Fibroblast of lung (primary cell): ENCODE results near the gene IARS2. TPM values are rescaled to one million over a fixed set of nuclear protein-coding genes. Genes with fewer than 3 reads are reported as not detected.

Experiments used
- DNase-seq, 2 donors: peaks; one replicate each; pipeline versions ENCODE4 v3.0.0 to v3.0.0-alpha.2; 2010; ENCODE audit warnings: low read depth in 2 of 2
- H2AFZ ChIP-seq: 2 replicates; pipeline ENCODE4 v1.5.1; 2012; ENCODE audit warnings: low read length, control low read depth, inconsistent platforms
- H3K27ac ChIP-seq: 2 replicates; pipeline ENCODE4 v1.5.1; 2011; ENCODE audit warnings: low read length, control low read depth; ENCODE audit not compliant: insufficient read depth
- H3K27me3 ChIP-seq: 2 replicates; pipeline ENCODE4 v1.5.1; 2011; ENCODE audit warnings: mild to moderate bottlenecking, low read length; ENCODE audit not compliant: control insufficient read depth, insufficient read depth
- H3K36me3 ChIP-seq: 2 replicates; pipeline ENCODE4 v1.5.1; 2011; ENCODE audit warnings: low read length; ENCODE audit not compliant: control insufficient read depth, insufficient read depth
- H3K4me1 ChIP-seq: 2 replicates; pipeline ENCODE4 v1.5.1; 2011; ENCODE audit warnings: low read length; ENCODE audit not compliant: control insufficient read depth, insufficient read depth; ENCODE audit errors: extremely low read depth
- H3K4me2 ChIP-seq: 2 replicates; pipeline ENCODE4 v1.5.1; 2011; ENCODE audit warnings: low read length, control low read depth; ENCODE audit not compliant: insufficient read depth; ENCODE audit errors: extremely low read depth
- H3K4me3 ChIP-seq, 4 experiments: fragments of 200-600 bp in 1 of 4; sonication (generic) in 1 of 4; replicated peaks in 1 of 4; 2 replicates each; pipeline ENCODE4 v1.5.1; 2011 to 2016; ENCODE audit warnings: low read length in 4 of 4, low read depth in 3 of 4, mild to moderate bottlenecking in 3 of 4, control low read depth in 2 of 4, inconsistent platforms in 1 of 4, mixed read lengths in 1 of 4; ENCODE audit not compliant: insufficient read depth in 1 of 4; ENCODE audit errors: control extremely low read depth in 1 of 4
- H3K79me2 ChIP-seq: 2 replicates; pipeline ENCODE4 v1.5.1; 2012; ENCODE audit warnings: mild to moderate bottlenecking, low read length, inconsistent platforms; ENCODE audit not compliant: control insufficient read depth, insufficient read depth
- H3K9ac ChIP-seq: 2 replicates; pipeline ENCODE4 v1.5.1; 2011; ENCODE audit warnings: mild to moderate bottlenecking, low read length, control low read depth; ENCODE audit not compliant: insufficient read depth
- H3K9me3 ChIP-seq: 2 replicates; pipeline ENCODE4 v1.5.1; 2012; ENCODE audit warnings: low read depth, low read length; ENCODE audit not compliant: control insufficient read depth, insufficient read depth
- H4K20me1 ChIP-seq: 2 replicates; pipeline ENCODE4 v1.5.1; 2011; ENCODE audit warnings: low read length; ENCODE audit not compliant: control insufficient read depth, insufficient read depth; ENCODE audit errors: extremely low read depth
- CTCF ChIP-seq, 2 donors: IDR thresholded peaks in 1 of 2; conservative IDR thresholded peaks in 1 of 2; 1 replicate in 1 of 2; 2 replicates in 1 of 2; pipeline ENCODE4 v1.5.1; 2011 to 2012; ENCODE audit warnings: low read length in 2 of 2, control low read depth in 1 of 2, inconsistent platforms in 1 of 2, low read depth in 1 of 2, mild to moderate bottlenecking in 1 of 2
- EZH2 ChIP-seq: IDR thresholded peaks from 2 replicates; pipeline ENCODE4 v1.5.1; 2012; ENCODE audit warnings: low read length, control low read depth, mild to moderate bottlenecking; ENCODE audit errors: missing control alignments
- polyA plus RNA-seq, 2 donors: library from polyadenylated mRNA; depleted of rRNA in 1 of 2; stranded (reverse) in 1 of 2; unstranded in 1 of 2; fragments of >200 nt; gene quantifications; 2 replicates each; pipeline ENCODE4 v1.2.1, GENCODE V29; 2011 to 2012; ENCODE audit warnings: missing spikeins in 1 of 2
- total RNA-seq: library from RNA; depleted of rRNA; stranded (reverse); fragments of >200 nt; gene quantifications from 2 replicates; pipeline ENCODE4 v1.2.1, GENCODE V29; 2014

The IARS2 gene
- total and polyA plus RNA-seq, 2 donors (not counting 1 experiment from before 2014, with no cell fraction given) = 34.1 to 99.1 TPM

GRCh38 chr1:220045356-220046051 is 48.4 kb upstream of the IARS2 start:
- peak overlapping the region; percentile 80 for H3K4me2 ChIP-seq
- no peaks in the 10 kb centered on the region for H4K20me1 ChIP-seq
- H3K4me3 ChIP-seq = peak overlapping the region; percentile 82 to 100 (median 98)
- TF ChIP-seq EZH2 (no peak), CTCF (conservative IDR thresholded peaks at IDR 0.05 in 1 of 2, IDR thresholded peaks at IDR 0.05 in 1 of 2; ENCODE audit: low read depth in 1 of 2, low read length in 2 of 2) (no peak)
- H3K9ac ChIP-seq = peak overlapping the region; percentile 88
- no peaks in the 10 kb centered on the region for H3K27me3 ChIP-seq
- H3K27ac ChIP-seq = peak overlapping the region; percentile 91
- DNase-seq = peak in 1 of 2 donors; percentile 14
- peak overlapping the region; percentile 100 for H2AFZ ChIP-seq
- H3K4me1 ChIP-seq = no peaks in the 10 kb centered on the region
- H3K79me2 ChIP-seq = peaks cover 41% of the 10 kb centered on the region
- H3K9me3 ChIP-seq = no peaks in the 10 kb centered on the region
- no peaks in the 10 kb centered on the region for H3K36me3 ChIP-seq

- peak; percentile 50 to 64 for TF ChIP-seq CTCF (conservative IDR thresholded peaks at IDR 0.05 in 1 of 2, IDR thresholded peaks at IDR 0.05 in 1 of 2; ENCODE audit: low read depth in 1 of 2, low read length in 2 of 2)
- TF ChIP-seq EZH2 = no peak
- H3K4me1 ChIP-seq = no peaks in the 10 kb centered on the region
- no peaks in the 10 kb centered on the region for H3K36me3 ChIP-seq
- peak; percentile 99 to 100 for DNase-seq
- peak within 1 kb of the TSS; percentile 80 for H3K4me2 ChIP-seq
- peak within 1 kb of the TSS; percentile 100 for H2AFZ ChIP-seq
- peak within 1 kb of the TSS; percentile 88 for H3K9ac ChIP-seq
- peaks cover 37% of the 10 kb centered on the region for H3K79me2 ChIP-seq
- H3K27me3 ChIP-seq = no peaks in the 10 kb centered on the region
- no peaks in the 10 kb centered on the region for H4K20me1 ChIP-seq
- peak within 1 kb of the TSS; percentile 91 for H3K27ac ChIP-seq
- no peaks in the 10 kb centered on the region for H3K9me3 ChIP-seq
- H3K4me3 ChIP-seq = peak within 1 kb of the TSS; percentile 82 to 100 (median 98)
Observed at GRCh38 chr1:220046052-220046930, 47.6 kb upstream of the IARS2 start, which contains the start of gene EPRS1. TSS of gene EPRS1 (minus strand) at chr1:220046505. CDS start at chr1:220046388, 117 bp downstream.

- Histone ChIP-seq H3K27me3 (no peaks in the 10 kb centered on the region), H3K4me3 (no peak overlapping the region), H3K4me2 (no peak overlapping the region), H3K9ac (no peak overlapping the region), H3K4me1 (no peaks in the 10 kb centered on the region), H4K20me1 (no peaks in the 10 kb centered on the region), H3K9me3 (no peaks in the 10 kb centered on the region), H2AFZ (no peak overlapping the region), H3K79me2 (no peaks in the 10 kb centered on the region), H3K36me3 (no peaks in the 10 kb centered on the region), H3K27ac (no peak overlapping the region)
- no peak for DNase-seq
- TF ChIP-seq CTCF (conservative IDR thresholded peaks at IDR 0.05 in 1 of 2, IDR thresholded peaks at IDR 0.05 in 1 of 2; ENCODE audit: low read depth in 1 of 2, low read length in 2 of 2) (no peak), EZH2 (no peak)
Observed at GRCh38 chr1:220056374-220056773, 37.6 kb upstream of the IARS2 start.
